T-helper 1 cell (primary cell): ENCODE data around the gene PIN1.
"Not testable (repeated sequence)": the region's sequence is repeated elsewhere in the genome, so short reads cannot be mapped to it uniquely, and the experiment has no call there.

Source experiments
- DNase-seq, 5 donors: peaks; one replicate each; pipeline ENCODE4 v3.0.0-alpha.2; 2012 to 2020
- total RNA-seq, 4 donors: gene quantifications; one replicate each; lab custom pipeline; 2026; lab: John Stamatoyannopoulos, UW

PIN1 gene
- 30.5 to 44.6 (median 36.6) reads per million in 4 donors for total RNA-seq

- peak; percentile 99 for DNase-seq
Observed at GRCh38 chr19:9834726-9835506, at the start of gene PIN1. Gene PIN1, plus strand, starts transcription at chr19:9835318. Its CDS starts 27 bp downstream, at chr19:9835345.

- DNase-seq: peak; percentile 94 to 99 (median 95)
Observed at GRCh38 chr19:9785367-9786331, 49.5 kb upstream of the PIN1 start.

- DNase-seq: no peak
Observed at GRCh38 chr19:9786342-9786741, 48.8 kb upstream of the PIN1 start.

- DNase-seq: no peak
Observed at GRCh38 chr19:9786819-9787218, 48.3 kb upstream of the PIN1 start.

- DNase-seq: not testable (repeated sequence)
Observed at GRCh38 chr19:9788604-9789003, 46.5 kb upstream of the PIN1 start.

- DNase-seq: no peak
Observed at GRCh38 chr19:9789066-9789465, 46.1 kb upstream of the PIN1 start.

- DNase-seq: not testable (repeated sequence)
Observed at GRCh38 chr19:9789579-9789978, 45.5 kb upstream of the PIN1 start.

- not testable (repeated sequence) for DNase-seq
Observed at GRCh38 chr19:9791073-9791367, 44.1 kb upstream of the PIN1 start.

- DNase-seq: peak; percentile 91 to 97 (median 96)
Observed at GRCh38 chr19:9791552-9792205, 43.4 kb upstream of the PIN1 start.

- DNase-seq: peak; percentile 91 to 97 (median 93)
Observed at GRCh38 chr19:9792206-9793070, 42.7 kb upstream of the PIN1 start.

GRCh38 chr19:9793071-9793591 lies 42.0 kb upstream of the PIN1 start:
- DNase-seq: peak; percentile 40 to 72 (median 59)

GRCh38 chr19:9796113-9796773 lies 38.9 kb upstream of the PIN1 start:
- DNase-seq: peak; percentile 65 to 89 (median 76)

GRCh38 chr19:9797871-9798270 lies 37.2 kb upstream of the PIN1 start:
- DNase-seq: no peak

GRCh38 chr19:9799162-9799561 lies 36.0 kb upstream of the PIN1 start:
- no peak for DNase-seq

GRCh38 chr19:9801976-9802375 lies 33.1 kb upstream of the PIN1 start:
- DNase-seq: no peak

- DNase-seq: no peak
Observed at GRCh38 chr19:9806803-9807202, 28.3 kb upstream of the PIN1 start.

- peak in 2 of 5 donors; percentile 34 to 41 for DNase-seq
Observed at GRCh38 chr19:9808855-9809824, 26.0 kb upstream of the PIN1 start.

- no peak for DNase-seq
Observed at GRCh38 chr19:9811139-9811538, 24.0 kb upstream of the PIN1 start.

- DNase-seq: no peak
Observed at GRCh38 chr19:9818175-9818733, 16.9 kb upstream of the PIN1 start.
